Upper lobe of right lung (tissue), 1 donor: Measurements from ENCODE around the gene LAIR1. TPM values are rescaled to one million over a fixed set of nuclear protein-coding genes. Genes with fewer than 3 reads are reported as not detected.
A peak's percentile ranks its signal among the peaks of the same experiment; 100 is the strongest.

Experiments used
- ATAC-seq: fragments of 200-7000 bp; cut with Tn5 transposase; one replicate; pipeline ENCODE4 v1.9.1; 2020; ENCODE audit warnings: mild to moderate bottlenecking, moderate library complexity
- DNase-seq: peaks from one replicate; pipeline ENCODE4 v3.0.0-alpha.2; 2020
- H3K27ac ChIP-seq: fragments of 200-600 bp; one replicate; pipeline ENCODE4 v1.8.0; 2022
- H3K27me3 ChIP-seq: fragments of 200-600 bp; one replicate; pipeline ENCODE4 v1.8.0; 2022; ENCODE audit warnings: mild to moderate bottlenecking
- H3K36me3 ChIP-seq: fragments of 200-600 bp; one replicate; pipeline ENCODE4 v1.8.0; 2022
- H3K4me1 ChIP-seq: fragments of 200-600 bp; one replicate; pipeline ENCODE4 v1.8.0; 2022
- H3K4me3 ChIP-seq: fragments of 200-600 bp; one replicate; pipeline ENCODE4 v1.8.0; 2022; ENCODE audit warnings: mild to moderate bottlenecking
- H3K9me3 ChIP-seq: fragments of 200-600 bp; one replicate; pipeline ENCODE4 v1.8.0; 2022
- CTCF ChIP-seq: fragments of 200-600 bp; IDR thresholded peaks from one replicate; pipeline ENCODE4 v1.8.0; 2022; ENCODE audit warnings: antibody characterized with exemption
- intact Hi-C: fragments of 100-400 bp; cut with DNase I; formaldehyde crosslinking; loops from one replicate; pipeline ENCODE4 v1.11.0; 2022
- total RNA-seq: library from RNA; stranded (reverse); fragmentation: NEBNext Ultra II Directional; extraction: Animal tissue kit (Norgen Biotek cat#: 25700); gene quantifications from one replicate; pipeline ENCODE4 v1.2.1, GENCODE V29; 2021
- donor health status: DM: no; HTN: yes; CAD: no; lungs with severe emphysema.

Gene LAIR1
- total RNA-seq, 1 donor from 2014 or later = 87.8 TPM

- intact Hi-C loops = no loop called here
- TF ChIP-seq CTCF = no peak
- no peak for DNase-seq
- H3K36me3 ChIP-seq = no peaks in the 10 kb centered on the region
- peaks cover 23% of the 10 kb centered on the region for H3K27me3 ChIP-seq
- H3K4me1 ChIP-seq = no peaks in the 10 kb centered on the region
- ATAC-seq = no peak
- H3K9me3 ChIP-seq = no peaks in the 10 kb centered on the region
- H3K27ac ChIP-seq = no peak overlapping the region
- H3K4me3 ChIP-seq = no peak overlapping the region
Measured at GRCh38 chr19:54393381-54393780, 28.6 kb upstream of the LAIR1 start.

- H3K27ac ChIP-seq = no peak overlapping the region
- no peaks in the 10 kb centered on the region for H3K36me3 ChIP-seq
- no peak for TF ChIP-seq CTCF
- ATAC-seq (no peak), DNase-seq (no peak)
- no peaks in the 10 kb centered on the region for H3K9me3 ChIP-seq
- intact Hi-C loops = no loop called here
- peaks cover 19% of the 10 kb centered on the region for H3K27me3 ChIP-seq
- no peaks in the 10 kb centered on the region for H3K4me1 ChIP-seq
- no peak overlapping the region for H3K4me3 ChIP-seq
Measured at GRCh38 chr19:54392105-54392504, 27.4 kb upstream of the LAIR1 start.

GRCh38 chr19:54391589-54392061 is 26.9 kb upstream of the LAIR1 start:
- Histone ChIP-seq H3K4me1 (no peaks in the 10 kb centered on the region), H3K27ac (no peak overlapping the region), H3K4me3 (no peak overlapping the region), H3K27me3 (peaks cover 19% of the 10 kb centered on the region), H3K9me3 (no peaks in the 10 kb centered on the region), H3K36me3 (no peaks in the 10 kb centered on the region)
- intact Hi-C loops = no loop called here
- no peak for TF ChIP-seq CTCF
- no peak for ATAC-seq
- DNase-seq = no peak

DNA sequence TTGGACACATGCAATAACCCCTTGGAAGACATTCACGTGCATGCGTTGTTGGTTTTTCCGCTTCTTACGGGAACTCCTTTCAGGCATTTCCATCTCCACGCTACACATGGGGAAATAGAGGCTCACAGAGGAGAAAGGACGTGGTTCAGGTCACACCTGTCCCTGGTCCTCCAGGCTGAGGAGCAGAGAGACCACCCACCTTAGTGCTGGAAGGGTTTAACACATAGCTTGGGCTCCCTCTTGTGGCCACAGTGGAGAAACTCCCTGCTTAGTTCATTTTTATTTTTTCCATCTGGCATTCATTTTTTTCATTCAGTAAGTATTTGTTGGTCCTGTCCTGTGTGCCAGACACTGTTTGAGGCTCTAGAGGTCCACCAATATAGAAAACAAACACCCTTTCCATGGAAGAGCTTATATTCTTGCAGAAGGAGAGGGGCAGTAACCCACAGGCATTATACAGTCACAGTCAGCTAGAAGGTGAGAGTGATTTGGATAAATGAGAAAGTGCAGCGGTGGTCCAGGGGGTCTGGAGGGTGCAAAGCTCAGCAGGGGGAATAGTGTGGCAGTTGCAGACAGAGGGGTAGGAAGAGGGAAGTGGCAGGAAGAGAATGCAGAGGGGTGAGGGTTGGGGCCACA is 26.3 kb upstream of the LAIR1 start:
- Histone ChIP-seq H3K27ac (no peak overlapping the region), H3K36me3 (no peaks in the 10 kb centered on the region), H3K4me1 (no peaks in the 10 kb centered on the region), H3K4me3 (no peak overlapping the region), H3K27me3 (peaks cover 19% of the 10 kb centered on the region), H3K9me3 (no peaks in the 10 kb centered on the region)
- intact Hi-C loops = no loop called here
- ATAC-seq (peak; percentile 58), DNase-seq (no peak)
- peak; percentile 75 for TF ChIP-seq CTCF

DNA sequence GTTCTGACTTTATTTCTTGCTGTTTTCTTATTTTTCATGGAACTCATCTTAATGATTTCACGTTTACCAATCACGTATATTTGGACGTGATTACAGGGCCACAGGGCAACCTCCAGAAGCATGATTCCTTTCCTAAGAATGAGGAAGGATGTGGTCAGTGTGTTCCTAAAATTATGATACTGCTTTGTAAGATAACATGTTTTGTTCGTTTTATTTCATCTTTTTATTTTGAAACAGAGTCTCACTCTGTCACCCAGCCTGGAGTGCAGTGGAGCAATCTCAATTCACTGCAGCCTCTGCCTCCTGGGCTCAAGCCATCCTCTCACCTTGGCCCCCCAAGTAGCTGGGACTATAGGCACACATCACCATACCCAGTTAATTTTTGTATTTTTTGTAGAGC is 24.8 kb upstream of the LAIR1 start:
- intact Hi-C loops = no loop called here
- peak; percentile 63 for ATAC-seq
- Histone ChIP-seq H3K4me3 (no peak overlapping the region), H3K27me3 (peaks cover 26% of the 10 kb centered on the region), H3K4me1 (no peaks in the 10 kb centered on the region), H3K27ac (peak overlapping the region; percentile 70), H3K36me3 (no peaks in the 10 kb centered on the region), H3K9me3 (no peaks in the 10 kb centered on the region)
- no peak for TF ChIP-seq CTCF
- no peak for DNase-seq

GRCh38 chr19:54388802-54389139 is 24.0 kb upstream of the LAIR1 start:
- TF ChIP-seq CTCF = no peak
- H3K9me3 ChIP-seq = no peaks in the 10 kb centered on the region
- intact Hi-C loops = no loop called here
- H3K36me3 ChIP-seq = no peaks in the 10 kb centered on the region
- DNase-seq (no peak), ATAC-seq (no peak)
- no peaks in the 10 kb centered on the region for H3K4me1 ChIP-seq
- H3K4me3 ChIP-seq = peak overlapping the region; percentile 39
- H3K27me3 ChIP-seq = peaks cover 26% of the 10 kb centered on the region
- peak overlapping the region; percentile 70 for H3K27ac ChIP-seq
